ENCODE results near the gene IQGAP1. TPM values are rescaled to one million over a fixed set of nuclear protein-coding genes. Genes with fewer than 3 reads are reported as not detected.

IQGAP1 gene
- total and polyA plus RNA-seq, 2 of the 13 experiments (the other 11 are each of a cell fraction or from before 2014, with no cell fraction given): 29.5 to 37.9 TPM

DNA sequence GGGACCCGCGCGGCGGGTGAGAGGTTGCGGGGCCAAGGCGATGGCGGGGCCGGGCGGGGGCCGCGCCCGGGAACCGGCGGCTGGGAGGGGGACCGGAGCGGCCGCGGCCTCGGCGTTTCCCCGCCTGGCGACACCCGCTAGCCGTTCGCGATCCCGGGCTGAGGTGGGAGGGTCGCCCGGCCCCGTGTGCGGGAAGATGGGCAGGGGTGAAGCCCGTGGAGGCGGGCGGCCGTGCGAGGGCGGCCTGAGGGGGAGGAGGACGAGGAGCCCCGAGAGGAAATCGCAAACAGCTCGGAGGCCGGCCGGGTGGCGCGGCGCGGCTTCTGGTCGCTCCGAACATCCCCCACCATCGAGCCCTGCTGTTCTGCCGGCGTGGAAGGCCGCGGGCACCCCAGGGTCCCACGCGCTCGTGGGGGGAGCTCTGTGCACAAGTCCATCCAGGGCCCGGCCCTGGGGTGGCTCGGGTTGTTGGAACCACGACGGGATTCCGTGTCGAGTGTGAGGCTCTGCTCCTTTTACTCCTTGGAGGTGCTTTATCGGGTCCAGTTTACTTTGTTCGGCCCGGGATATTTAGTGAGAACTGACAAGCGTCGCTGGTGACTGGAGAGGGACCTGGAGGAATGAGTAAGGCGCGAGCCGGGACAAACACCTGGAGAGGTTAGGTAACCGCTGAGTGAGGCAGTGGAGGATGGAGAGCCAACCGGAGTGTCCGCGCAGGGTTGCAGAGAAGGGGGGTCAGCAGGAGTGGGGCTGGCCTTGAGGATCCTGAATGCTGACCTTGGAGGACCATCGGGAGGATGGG, 142.4 kb downstream of the IQGAP1 start (continued):
- TF ChIP-seq, protein P1, sequence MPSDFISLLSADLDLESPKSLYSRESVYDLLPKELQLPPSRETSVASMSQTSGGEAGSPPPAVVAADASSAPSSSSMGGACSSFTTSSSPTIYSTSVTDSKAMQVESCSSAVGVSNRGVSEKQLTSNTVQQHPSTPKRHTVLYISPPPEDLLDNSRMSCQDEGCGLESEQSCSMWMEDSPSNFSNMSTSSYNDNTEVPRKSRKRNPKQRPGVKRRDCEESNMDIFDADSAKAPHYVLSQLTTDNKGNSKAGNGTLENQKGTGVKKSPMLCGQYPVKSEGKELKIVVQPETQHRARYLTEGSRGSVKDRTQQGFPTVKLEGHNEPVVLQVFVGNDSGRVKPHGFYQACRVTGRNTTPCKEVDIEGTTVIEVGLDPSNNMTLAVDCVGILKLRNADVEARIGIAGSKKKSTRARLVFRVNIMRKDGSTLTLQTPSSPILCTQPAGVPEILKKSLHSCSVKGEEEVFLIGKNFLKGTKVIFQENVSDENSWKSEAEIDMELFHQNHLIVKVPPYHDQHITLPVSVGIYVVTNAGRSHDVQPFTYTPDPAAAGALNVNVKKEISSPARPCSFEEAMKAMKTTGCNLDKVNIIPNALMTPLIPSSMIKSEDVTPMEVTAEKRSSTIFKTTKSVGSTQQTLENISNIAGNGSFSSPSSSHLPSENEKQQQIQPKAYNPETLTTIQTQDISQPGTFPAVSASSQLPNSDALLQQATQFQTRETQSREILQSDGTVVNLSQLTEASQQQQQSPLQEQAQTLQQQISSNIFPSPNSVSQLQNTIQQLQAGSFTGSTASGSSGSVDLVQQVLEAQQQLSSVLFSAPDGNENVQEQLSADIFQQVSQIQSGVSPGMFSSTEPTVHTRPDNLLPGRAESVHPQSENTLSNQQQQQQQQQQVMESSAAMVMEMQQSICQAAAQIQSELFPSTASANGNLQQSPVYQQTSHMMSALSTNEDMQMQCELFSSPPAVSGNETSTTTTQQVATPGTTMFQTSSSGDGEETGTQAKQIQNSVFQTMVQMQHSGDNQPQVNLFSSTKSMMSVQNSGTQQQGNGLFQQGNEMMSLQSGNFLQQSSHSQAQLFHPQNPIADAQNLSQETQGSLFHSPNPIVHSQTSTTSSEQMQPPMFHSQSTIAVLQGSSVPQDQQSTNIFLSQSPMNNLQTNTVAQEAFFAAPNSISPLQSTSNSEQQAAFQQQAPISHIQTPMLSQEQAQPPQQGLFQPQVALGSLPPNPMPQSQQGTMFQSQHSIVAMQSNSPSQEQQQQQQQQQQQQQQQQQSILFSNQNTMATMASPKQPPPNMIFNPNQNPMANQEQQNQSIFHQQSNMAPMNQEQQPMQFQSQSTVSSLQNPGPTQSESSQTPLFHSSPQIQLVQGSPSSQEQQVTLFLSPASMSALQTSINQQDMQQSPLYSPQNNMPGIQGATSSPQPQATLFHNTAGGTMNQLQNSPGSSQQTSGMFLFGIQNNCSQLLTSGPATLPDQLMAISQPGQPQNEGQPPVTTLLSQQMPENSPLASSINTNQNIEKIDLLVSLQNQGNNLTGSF (CRISPR knock-in tag; IDR thresholded peaks at IDR 0.05): no peak
- 0 out of 2 replicates have a peak, but pooled peaks have one; percentile 35 for TF ChIP-seq ZNF263 (CRISPR knock-in tag; IDR thresholded peaks at IDR 0.05)
- TF ChIP-seq SAP130 (CRISPR knock-in tag; IDR thresholded peaks at IDR 0.05; ENCODE audit: low read depth): peak; percentile 16; the same call in 1 of the 2 replicates
- TF ChIP-seq KLF16 (CRISPR knock-in tag; IDR thresholded peaks at IDR 0.05): no peak
- peak; percentile 25; the same call in 1 of the 2 replicates for TF ChIP-seq ZFX (CRISPR knock-in tag; IDR thresholded peaks at IDR 0.05; ENCODE audit: low read depth)
- no peak for TF ChIP-seq MAFG (CRISPR knock-in tag; IDR thresholded peaks at IDR 0.05)
- no peak for TF ChIP-seq SOX13 (IDR thresholded peaks at IDR 0.05)
- no peak for TF ChIP-seq SOX13 (CRISPR knock-in tag; conservative IDR thresholded peaks at IDR 0.05 in 1 of 2, IDR thresholded peaks at IDR 0.05 in 1 of 2)
- no peak for TF ChIP-seq RFX3 (CRISPR knock-in tag; IDR thresholded peaks at IDR 0.05)
- TF ChIP-seq, protein P2, sequence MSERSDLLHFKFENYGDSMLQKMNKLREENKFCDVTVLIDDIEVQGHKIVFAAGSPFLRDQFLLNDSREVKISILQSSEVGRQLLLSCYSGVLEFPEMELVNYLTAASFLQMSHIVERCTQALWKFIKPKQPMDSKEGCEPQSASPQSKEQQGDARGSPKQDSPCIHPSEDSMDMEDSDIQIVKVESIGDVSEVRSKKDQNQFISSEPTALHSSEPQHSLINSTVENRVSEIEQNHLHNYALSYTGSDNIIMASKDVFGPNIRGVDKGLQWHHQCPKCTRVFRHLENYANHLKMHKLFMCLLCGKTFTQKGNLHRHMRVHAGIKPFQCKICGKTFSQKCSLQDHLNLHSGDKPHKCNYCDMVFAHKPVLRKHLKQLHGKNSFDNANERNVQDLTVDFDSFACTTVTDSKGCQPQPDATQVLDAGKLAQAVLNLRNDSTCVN (CRISPR knock-in tag; IDR thresholded peaks at IDR 0.05; ENCODE audit: borderline replicate concordance): no peak
- TF ChIP-seq, protein P3, sequence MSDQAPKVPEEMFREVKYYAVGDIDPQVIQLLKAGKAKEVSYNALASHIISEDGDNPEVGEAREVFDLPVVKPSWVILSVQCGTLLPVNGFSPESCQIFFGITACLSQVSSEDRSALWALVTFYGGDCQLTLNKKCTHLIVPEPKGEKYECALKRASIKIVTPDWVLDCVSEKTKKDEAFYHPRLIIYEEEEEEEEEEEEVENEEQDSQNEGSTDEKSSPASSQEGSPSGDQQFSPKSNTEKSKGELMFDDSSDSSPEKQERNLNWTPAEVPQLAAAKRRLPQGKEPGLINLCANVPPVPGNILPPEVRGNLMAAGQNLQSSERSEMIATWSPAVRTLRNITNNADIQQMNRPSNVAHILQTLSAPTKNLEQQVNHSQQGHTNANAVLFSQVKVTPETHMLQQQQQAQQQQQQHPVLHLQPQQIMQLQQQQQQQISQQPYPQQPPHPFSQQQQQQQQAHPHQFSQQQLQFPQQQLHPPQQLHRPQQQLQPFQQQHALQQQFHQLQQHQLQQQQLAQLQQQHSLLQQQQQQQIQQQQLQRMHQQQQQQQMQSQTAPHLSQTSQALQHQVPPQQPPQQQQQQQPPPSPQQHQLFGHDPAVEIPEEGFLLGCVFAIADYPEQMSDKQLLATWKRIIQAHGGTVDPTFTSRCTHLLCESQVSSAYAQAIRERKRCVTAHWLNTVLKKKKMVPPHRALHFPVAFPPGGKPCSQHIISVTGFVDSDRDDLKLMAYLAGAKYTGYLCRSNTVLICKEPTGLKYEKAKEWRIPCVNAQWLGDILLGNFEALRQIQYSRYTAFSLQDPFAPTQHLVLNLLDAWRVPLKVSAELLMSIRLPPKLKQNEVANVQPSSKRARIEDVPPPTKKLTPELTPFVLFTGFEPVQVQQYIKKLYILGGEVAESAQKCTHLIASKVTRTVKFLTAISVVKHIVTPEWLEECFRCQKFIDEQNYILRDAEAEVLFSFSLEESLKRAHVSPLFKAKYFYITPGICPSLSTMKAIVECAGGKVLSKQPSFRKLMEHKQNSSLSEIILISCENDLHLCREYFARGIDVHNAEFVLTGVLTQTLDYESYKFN (CRISPR knock-in tag; conservative IDR thresholded peaks at IDR 0.05): no peak
- TF ChIP-seq SALL1 (CRISPR knock-in tag; IDR thresholded peaks at IDR 0.05): peak; percentile 18; the same call in 1 of the 2 replicates
- no peak for TF ChIP-seq ZFP41 (CRISPR knock-in tag; IDR thresholded peaks at IDR 0.05; ENCODE audit: borderline replicate concordance)
- TF ChIP-seq SMAD9 (CRISPR knock-in tag; IDR thresholded peaks at IDR 0.05): no peak
- TF ChIP-seq ZNF292 (CRISPR knock-in tag; IDR thresholded peaks at IDR 0.05; ENCODE audit: borderline replicate concordance, low read depth): no peak

Measured in HepG2 (cell line).